Epithelial cell of alveolus of lung (primary cell): ENCODE data around the gene ABCB9. TPM values are rescaled to one million over a fixed set of nuclear protein-coding genes. Genes with fewer than 3 reads are reported as not detected.

ENCODE experiments used
- total RNA-seq: library from RNA; depleted of rRNA; stranded (reverse); fragments of >200 nt; gene quantifications from 2 replicates; pipeline ENCODE4 v1.2.1, GENCODE V29; 2015

ABCB9 gene
- 10.9 and 12.9 TPM in 2 replicates for total RNA-seq

DNA sequence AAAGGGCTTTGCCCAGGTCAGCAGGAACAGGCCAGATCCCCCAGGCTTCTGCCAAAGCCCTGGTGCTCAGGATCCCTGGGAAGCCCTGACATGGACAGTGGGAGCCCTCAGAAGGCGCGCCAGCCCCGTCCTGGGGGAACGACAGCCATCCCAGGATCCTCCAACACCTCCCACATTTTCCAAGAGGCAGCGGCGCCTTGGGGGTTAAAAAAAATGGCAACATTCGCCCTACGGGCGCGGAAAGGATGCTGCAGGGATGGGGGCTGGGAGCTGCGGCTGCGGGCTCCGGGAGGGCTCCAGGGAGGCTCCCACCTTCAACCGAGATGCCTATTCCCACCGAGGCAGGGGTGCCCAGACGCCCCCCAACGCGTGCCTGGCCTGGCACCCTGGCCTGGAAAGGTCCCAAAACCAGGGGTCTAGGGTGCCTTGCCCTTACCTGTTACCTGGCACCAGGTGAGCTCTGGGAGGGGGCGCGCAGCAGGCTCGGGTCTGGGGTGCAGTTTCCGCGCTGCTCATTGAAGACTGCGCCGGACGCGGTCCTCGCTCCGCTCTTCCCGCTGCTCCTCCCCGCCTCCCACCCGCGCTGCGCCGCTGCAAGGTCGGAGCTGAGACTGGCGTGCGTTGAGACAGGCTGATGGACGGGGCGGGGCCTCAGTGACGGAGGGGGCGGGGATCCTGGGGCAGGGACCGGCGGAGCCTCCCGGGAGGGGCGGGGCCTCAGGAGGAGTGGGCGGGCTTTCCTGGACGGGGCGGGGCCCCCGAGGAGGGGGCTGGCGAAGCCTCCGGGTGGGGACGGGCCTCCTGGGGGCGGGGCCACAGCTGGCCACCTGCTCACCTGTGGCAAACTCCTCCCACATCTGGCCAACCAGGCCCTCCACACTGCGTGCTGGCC is at the start of gene ABCB9:
Gene ABCB9 (minus strand): TSS at position 613 of the 892 bp plus-strand sequence. CDS start 6,228 bp downstream, outside the sequence.

GRCh38 chr12:122980183-122981035 is 14.1 kb upstream of the ABCB9 start, which contains the start of gene ARL6IP4:
Gene ARL6IP4 (plus strand): TSS chr12:122980681. CDS start chr12:122981140, 459 bp downstream.

DNA sequence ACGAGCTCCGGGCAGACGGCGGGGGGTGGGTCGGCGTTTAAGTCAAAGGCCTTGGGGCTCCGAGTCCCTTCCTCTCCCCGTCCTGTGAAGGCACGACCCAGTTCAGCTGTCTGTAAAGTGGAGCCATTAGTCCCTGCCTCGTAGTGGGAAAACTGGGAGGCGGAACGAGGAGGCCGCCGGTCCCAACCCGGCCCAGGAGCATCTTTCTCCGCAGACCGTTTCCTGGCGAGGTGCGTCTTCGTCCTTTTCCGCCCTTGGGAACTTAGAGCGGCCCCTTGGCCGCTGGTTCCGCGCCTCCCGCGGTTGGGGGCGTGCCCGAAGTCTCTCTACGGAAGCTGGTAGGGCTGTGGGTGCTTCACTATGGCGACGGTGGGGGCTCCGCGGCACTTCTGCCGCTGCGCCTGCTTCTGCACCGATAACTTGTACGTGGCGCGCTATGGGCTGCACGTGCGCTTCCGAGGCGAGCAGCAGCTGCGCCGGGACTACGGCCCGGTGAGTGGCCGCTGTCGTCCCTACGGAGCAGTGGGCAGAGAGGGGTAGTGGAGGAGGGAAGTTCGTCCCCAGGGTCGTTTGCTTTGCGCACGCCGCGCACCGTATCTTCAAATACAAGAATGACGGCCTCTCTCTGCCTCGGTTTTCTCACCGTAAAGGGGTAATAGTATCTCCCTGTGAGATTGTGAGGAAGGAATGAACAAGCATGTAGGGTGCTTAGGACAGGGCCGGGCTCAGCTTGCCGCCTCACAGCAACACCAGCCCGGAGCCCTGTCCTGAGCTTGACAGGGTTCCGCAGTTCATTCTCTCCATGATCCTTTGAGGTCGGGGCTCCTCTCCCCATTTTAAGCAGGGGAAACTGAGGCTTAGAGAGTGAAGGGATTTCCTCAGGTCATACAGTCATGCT is 8.9 kb upstream of the ABCB9 start, which contains the start of gene OGFOD2:
Gene OGFOD2 (plus strand): TSS at position 353 of the 898 bp plus-strand sequence. CDS start 8 bp downstream, at position 361.

DNA sequence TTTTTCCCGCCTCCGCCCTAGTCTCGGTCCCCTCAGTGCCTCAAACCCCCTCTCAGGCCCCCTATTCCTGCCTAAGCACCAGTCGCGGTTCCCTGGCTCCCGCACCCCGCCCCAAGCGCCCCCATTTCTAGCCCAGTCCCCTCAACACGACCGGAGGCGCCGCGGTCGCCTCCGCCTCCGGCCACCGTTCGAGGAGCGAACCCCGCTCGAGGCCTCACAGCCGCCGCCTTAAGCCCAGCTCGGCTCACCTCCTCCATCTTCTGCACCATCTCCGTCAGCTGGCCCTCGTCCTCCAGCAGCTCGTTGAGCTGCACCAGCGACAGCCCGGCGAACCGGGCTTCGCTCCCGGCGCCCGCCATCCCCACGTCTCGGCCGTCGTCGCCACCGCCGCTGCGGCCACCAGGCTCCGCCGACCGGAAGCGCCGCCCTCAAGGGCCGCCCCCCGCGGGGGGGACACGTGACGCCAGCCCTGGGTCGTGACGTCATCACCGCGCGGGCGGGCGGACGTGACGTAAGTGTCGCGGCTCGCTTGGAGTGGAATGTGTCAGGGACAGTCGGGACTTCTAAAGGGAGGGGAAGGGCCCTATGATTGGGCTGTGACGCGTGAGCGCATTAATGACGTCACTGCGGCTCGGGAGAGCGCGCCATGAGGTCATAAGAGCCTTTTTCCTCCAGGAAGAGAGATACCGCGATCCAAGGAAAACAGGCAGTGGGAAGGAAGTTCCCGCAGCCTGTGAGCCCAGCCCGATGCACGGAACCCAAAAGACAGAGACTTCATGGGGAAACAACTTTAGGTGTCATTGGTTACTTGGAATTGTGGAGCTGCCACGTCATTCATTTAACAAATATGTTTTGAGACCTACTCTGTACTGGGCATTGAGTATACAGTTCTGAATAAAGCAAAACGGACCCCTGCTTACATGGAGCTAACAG is 70.3 kb downstream of the ABCB9 start, which contains the start of gene VPS37B:
Gene VPS37B (minus strand): TSS at position 421 of the 933 bp plus-strand sequence. CDS start 62 bp downstream, at position 359.

Other genes with a start within 250 kb of the ABCB9 start
- gene HCAR3, start 249.7 kb downstream of the ABCB9 start, total RNA-seq: not detected in 2 replicates
- gene HCAR1, start 235.6 kb downstream of the ABCB9 start, total RNA-seq: 0.08 and 0.13 TPM in 2 replicates
- gene DENR, start 213.6 kb downstream of the ABCB9 start, total RNA-seq: 25.7 and 30.1 TPM in 2 replicates
- 0.13 and 0.72 TPM in 2 replicates for gene CCDC62, start 191.9 kb downstream of the ABCB9 start, total RNA-seq
- gene HIP1R, start 131.0 kb downstream of the ABCB9 start, total RNA-seq: 4.2 and 15.5 TPM in 2 replicates
- 26.6 and 37.0 TPM in 2 replicates for gene VPS37B, start 70.3 kb downstream of the ABCB9 start, total RNA-seq
- 8.7 and 20.8 TPM in 2 replicates for gene OGFOD2, start 8.8 kb upstream of the ABCB9 start, total RNA-seq
- gene ARL6IP4, start 14.2 kb upstream of the ABCB9 start, total RNA-seq: 146 and 264 TPM in 2 replicates
- gene PITPNM2, start 184.6 kb upstream of the ABCB9 start, total RNA-seq: 2.5 and 13.9 TPM in 2 replicates